Femur (tissue), 1 donor: ENCODE measurements around the gene BCOR.

Experiments used
- DNase-seq: peaks from one replicate; pipeline ENCODE4 v3.0.0-alpha.2; 2017

Gene BCOR

DNA sequence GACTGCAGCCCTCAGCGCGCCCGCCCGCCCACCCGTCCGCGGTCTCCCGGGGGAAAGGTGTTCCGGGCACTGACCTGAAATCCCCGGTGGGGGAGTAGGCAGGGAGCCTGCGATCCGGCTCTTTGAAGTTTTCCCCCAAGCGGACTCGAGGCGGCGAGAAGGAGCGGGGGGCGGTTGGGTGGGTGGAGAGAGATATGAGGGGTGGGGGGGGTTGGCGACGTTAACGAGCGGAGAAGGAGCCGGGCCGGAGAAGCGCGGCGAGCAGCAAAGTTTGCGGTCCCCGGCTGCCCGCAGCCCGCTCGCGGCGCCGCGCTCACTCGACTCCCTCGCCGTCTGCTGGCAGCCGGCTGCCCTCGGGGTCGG lies 636 bp downstream of the BCOR start:
- DNase-seq = no peak

DNA sequence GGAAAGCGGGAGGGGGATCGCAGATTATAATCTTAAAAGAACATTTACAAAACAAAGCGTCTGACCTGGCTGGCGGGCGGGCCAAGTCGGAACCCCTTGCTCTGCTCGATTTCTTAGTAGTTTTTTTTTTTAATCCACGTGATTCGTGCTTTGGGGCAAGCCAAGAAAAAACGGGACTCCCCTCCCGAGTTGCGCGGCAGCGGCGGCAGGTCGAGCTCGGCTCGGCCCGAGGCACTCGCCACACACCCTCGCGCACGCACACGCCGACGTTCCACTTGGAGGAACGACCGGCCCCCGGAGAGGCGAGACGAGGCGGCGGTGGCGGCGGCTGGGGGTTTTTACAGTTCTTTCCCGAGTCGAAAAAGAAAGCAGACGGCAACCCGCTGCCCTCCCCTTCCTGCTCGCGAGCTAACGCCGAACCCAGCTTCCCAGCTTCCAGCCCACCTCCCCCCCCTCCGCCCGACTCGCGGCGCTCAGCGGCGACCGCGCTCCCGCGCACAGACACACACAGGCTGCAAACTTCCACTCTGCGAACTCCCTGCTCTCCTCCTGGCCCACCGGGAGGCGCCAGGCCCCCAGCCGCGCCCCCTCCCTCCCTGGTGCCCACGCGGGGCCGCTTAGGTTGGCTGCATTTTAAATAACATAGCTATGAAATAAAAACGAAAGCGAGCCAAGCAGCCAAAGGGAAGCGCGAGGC lies 1.2 kb downstream of the BCOR start:
- DNase-seq = peak; percentile 69

DNA sequence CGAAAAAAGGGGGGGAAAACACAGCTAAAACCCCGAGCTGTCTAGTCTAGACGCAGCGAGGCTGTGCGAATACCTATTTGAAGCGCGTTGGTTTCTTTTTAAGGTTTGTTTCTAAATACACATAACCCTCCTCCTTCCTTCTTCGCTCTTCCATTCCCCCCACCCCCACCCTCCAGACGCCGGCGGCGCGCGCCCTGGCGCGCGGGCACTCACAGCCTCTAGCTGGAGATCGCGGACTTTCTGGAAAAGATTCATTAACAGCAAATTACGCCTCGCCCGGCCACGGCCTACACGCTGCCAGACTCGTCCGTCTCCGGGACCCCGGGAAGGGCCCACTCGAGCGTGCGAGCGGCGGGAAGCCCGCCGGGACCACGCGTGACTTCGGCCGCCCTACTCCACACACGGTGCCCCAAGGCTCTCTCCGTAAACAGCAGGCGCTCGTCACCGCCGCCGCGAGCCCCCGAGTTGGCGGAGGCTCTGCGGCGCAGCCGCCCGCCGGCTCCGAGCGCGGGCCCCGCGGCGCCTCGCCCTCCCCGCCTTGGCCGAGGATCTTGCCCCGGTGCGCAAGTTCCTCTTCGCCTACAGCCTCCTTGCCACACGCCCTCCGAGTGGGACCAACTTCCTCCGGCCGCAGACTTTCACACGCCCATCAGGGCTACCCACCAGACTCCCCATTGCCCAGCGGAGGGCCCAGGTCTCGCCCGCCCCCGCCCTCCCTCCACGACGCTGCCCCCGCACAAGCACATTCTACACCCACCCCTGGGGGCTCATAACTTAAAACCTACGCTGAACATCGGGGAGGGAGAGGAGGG lies 2.0 kb downstream of the BCOR start:
- DNase-seq = peak; percentile 43

DNA sequence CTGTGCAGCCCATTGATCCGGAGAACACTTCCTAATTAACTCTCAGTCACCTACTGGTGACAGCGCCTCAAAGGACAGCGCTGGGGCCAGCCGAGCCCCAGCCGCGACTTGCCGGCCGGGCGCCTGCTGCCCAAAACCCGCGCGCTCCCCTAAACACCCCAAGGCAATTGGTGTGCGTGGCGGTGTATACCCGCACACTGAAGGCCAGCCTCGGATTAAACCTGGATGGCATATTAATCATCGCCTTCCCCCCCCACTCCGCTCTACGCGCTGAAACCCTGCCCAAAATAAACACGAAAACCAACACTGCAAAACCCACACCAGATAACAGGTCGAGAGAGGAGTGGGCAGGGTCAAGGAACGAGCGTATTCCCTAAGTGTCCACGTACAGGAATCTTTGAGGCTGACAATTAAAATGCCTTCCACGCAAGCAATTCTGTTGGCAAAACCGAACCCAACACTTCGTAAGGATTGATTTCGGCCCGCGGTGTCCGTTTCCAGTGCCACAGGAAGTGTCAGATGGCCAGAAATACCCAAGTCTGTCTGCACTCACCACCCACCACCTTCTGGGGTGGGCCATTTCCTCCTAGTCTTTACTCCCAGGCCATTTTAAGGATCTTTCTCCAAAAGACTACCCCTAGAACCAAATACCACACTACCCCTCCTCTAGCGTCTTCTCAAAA lies 2.7 kb downstream of the BCOR start:
- DNase-seq = peak; percentile 33

DNA sequence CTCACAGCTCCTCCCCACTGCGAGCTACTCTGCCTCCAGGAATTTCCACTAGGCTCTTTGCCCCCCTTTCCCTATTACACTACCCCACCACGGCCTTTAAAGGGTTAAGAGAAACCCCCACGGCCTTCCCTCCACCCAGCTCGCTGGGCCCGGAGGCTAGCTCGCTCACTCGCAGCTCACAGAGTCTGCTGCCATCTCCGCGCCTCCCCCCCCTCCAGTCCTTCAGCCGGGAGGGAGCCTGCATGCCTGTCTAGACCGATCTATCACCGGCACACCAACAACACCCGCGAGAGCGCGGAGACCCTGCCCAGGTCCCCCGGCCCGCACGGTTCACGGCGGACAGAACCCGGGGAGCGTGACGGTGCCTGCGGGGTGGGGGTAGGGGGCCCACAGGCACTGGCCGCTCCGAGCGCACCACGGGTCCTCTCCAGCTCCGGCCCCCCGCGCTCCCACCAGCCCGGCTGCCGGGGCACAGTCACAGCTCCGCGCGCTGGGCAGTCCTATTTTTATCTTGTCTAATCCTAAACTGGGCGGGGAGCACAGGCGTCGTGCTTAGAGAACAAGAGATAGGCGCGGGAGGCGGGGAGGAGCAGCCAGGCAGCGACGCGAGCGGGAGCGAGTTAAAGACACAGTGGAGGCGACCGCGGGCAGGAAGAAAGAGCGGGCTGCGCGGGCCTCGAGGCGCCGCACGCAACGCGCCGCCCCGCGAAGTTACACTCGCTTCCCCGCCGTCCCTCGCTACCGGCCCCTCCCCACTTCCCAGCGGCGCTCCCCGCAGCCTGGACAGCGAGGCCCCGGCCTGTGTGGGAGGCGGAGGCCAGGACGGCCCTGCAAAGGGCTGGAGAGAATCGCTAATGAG lies 3.5 kb downstream of the BCOR start:
- peak; percentile 52 for DNase-seq

DNA sequence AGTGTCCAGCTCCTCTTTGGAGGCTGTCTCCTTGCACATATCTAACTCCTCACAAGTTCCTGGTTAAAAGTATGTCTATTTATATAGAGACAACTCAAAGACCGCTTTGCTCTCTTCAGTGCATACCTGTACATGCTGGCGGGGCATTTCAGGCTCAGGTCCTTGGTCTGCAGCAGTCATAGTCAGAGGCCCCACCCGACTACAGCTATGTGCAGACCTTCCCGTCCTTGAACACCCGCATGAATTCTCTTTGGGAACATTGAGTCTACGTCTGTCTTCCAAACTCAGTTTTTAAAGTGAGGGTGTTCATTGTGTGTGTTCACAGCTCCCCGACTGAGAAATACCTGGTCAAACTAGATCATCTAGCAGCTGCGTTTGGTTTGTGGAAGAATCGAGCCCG lies 4.2 kb downstream of the BCOR start:
- no peak for DNase-seq

DNA sequence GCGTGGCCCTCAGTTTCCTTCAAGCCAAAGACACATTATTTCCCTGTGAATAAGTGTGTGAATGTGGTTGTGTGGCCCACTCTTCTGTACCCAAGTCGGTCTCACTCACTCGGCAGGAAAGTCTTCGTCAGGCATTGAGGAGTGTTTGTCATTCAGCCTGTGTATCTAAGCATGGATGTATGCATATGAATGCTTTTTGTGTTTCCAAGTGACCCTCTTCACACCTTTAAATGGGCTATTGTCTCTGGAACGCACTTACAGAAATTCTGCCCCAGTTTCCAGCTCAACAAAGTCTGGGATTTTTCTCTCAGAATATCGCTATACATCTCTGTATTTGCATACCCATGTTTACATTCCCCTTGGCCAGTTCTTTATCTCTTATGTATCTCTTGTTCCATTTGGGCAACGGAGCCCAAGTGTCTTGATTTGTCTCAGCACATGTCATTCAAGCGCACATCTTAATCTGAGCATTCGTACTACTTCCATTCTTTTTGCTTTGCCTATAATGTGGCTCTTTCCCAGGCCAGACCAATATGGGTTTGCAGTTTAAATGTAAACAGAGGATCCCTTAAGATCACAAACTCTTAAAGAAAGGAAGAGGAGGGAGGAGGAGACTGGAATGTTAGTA lies 4.8 kb downstream of the BCOR start:
- DNase-seq = no peak

DNA sequence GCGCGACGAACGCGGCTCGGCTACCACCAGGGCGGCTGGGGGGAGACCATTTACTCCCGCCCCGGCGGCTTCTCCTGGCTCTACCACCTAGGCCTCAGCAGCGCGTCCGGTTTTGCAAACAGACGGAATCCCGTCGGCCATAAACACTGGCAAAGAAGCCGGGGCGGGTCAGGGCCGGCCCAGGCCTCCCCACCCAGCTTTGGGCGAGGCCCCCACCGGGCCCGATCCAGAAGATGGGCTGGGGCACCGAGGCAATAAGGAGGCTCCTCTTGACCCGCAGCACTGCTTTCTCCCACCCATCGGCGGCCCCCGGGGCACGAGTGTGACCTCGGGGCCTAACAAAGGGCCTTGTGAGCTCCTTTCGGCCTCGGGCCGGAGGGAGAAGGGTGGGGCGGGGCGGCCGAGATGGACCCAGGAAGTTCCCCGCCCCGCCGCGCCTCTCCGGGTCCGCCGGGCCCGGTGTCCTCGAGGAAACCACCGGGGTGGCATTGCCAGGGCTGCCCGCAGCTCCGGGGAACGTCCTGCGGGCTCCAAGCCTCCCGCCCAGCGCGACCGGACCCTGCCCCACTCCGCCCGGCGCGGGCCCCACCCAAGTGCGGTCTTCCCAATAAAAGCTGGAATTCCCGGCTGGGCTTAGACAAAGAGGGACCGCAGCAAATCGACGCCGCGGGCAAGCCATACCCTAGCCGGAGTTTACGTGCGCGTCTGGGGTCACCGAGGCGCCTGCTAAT lies 5.9 kb downstream of the BCOR start:
- no peak for DNase-seq

DNA sequence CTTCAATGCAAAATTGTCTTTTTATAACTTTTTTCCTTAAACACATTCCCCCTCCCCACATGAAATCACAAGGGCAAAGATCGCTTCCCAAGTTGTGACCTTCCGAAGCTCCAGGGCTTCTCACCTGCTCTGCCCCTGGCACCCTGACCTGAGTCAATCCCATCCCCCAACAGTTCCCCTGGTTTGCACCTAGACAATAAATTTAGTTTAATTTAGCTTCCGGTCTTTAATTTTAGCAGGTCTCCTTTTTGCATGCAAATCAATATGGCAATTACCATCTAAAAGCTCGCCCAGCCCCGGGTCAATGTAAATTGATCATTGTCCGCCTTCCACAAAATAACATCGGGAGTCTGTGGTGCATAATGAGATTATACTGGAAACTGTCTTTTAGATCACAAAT lies 6.8 kb downstream of the BCOR start:
- no peak for DNase-seq

DNA sequence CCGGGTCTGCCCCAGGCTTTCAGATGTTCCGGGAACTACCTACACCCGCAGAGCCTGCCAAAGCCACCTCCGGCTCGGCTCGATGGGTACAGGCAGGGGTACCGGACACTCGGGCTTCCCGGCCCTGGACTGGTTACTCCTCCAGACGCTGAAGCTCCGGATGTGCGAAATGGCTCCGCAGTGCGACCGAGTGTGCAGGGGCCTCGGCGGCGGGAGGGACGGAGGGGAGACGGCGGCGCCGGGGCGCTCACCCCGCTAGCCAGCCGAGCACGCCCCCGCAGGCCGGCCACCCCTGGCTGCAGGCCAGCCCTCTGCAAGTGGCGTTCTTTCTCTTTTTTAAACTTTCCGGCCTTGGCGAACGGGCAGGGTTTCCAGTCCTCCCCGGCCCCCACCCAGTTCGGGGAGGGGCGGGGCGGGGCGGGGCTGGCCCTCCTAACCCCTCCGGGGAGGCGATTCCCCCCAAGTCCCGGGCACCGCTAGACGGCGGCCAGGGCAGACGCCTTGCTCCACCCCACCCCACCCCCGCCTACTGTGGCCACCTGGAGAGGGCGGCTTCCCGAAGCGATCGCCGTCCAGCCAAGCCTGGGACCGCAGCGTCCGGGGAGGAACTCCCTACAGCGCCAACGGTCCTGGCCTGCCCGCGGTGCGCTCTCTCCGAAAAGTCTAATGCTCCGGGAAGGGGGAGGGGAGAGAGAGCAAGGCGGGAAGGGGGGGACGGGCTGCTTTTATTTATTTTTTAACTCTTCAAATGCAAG lies 7.5 kb downstream of the BCOR start:
- peak; percentile 65 for DNase-seq

DNA sequence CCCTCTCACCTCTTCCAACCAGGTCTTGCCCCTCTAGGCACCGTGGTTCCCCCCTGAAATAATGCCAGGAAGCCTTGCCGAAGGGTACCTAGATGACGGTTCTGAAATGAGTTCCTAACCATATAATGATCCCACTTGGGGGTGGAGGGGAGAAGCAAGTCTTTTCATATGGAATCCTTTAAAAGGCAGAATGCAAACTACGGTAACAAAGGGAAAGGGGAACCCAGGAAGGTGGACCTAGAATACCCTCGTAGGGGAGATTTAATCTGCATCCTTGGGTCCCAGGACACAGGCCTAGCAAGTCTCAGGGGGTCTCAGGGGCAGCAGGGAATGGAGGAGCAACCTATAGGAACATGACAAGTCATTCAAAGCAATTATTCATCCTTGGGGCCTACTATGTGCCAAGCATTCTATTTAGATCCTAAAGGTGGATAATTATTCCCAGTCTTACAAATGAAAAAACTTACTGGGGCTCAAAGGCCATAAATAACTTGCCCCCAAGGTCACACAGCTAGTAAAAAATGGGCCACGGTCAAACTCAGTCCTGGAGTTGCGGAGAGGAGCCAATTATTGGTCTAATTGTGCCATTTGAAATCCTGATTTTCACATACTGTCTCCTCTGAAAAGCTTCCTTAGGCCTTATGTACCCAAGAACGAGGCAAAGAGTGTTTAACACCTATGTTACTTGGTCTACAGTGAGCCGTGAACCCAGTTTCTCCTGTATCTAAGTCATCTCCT lies 8.8 kb downstream of the BCOR start:
- no peak for DNase-seq

DNA sequence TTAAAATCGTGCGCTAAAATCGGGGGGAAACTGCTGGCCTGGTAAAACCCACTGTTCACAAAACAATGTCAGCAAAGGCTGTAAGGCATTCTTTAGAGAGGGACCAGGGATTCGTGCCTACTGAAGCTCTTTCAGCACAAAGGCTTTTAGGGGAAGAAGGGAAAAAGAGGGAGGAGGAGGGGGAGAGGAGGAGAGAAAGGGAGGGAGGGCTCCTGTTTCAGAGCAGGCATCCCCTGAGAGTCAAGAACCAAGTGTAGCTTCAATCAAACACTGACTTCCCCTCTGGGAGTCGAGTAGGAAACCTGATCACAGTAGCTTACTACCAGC lies 9.5 kb downstream of the BCOR start:
- DNase-seq = no peak

DNA sequence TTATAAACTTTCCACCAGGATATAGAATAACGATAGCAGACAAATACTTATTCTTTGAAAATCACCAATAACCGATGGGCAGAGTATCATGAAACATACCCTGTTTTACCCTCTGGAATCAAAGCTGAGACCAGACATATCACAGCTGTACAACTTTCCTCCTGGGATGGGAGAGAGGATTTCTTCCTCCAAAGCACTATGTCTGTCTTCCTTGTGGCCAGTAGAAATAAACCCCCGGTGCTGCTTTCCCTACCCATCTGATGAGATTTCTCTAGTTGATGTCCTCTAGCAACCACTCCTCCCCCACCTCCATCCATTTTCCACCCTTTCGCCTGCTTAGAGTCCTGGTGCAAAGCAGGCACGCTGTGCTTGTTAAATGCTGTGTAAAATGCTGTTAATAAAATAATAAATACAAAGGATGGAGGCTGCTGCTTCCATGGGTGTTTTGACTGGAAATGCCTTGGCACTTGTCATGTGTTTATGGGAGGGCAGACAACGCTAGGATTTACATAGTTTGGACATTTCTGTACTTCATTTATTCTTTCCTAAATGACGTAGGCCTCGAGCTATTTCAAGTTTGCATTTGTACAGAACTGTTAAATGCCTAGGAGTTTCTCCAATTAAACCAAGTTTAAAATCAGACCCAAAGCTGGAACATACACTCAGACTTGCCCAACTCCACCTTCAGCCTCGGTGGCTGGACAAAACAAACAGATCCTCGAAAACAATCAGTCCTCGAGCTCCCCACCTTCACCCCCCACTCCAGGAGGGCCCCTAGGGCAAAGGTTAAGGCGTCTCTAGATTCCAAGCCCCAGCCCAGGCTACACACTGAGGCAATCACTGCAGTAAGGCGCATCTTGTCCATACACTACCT lies 10.1 kb downstream of the BCOR start:
- DNase-seq = no peak

DNA sequence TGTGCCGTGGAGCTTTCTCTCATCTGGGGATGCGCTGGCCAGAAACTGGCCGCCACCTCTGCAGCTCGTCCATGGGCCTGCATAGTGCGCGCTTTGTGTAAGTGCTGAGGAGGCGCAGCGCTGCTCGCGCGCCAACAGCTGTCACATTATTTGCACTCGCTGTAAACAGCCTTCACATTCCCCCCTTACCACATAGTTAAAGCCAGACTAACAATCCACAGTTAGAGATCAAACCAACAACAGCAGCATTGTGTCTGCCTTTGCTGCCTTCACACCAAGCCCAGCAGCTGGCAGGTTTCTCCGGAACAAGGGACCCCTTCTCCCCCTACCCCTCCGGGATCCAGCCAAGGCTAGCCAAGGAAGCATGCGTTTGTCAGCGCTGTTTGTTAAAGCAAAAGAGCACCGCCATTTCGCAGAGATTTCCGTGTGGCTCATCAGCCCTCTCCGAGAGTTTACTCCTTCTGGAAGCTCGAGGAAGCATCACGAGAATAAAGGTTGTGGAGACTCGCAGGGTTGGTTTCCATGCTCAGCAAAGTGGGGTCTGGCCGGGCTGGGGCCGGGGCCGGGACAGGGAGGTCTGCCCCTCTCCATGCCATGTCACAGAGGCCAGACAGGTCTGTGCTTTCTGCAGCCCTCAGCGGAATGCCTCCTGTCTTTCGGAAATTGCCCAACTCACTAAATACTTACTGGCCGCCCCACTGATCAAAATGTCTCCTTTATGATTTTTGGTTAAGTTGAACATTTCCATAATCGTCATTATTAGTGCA lies 11.0 kb downstream of the BCOR start:
- DNase-seq = peak; percentile 53

DNA sequence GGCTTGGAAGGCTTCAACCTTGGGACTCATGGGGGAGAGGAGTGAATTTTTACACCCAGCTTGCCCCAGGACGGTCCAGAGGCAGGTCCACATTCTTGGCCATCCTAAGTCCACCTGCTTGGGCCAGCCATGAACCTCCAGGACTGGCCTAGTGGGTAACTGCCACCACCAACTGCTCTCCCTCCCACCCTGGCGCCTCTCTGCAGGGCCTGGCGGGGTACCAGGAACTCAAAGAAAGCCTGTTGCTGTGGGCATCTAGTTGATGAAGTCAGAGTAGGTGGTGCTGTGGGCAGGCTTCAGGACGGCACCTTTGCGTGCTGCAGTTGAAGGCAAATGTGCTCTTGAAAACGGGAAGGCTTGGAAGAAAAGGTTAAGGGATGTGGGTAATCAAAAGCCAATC lies 12.0 kb downstream of the BCOR start:
- DNase-seq = peak; percentile 40

DNA sequence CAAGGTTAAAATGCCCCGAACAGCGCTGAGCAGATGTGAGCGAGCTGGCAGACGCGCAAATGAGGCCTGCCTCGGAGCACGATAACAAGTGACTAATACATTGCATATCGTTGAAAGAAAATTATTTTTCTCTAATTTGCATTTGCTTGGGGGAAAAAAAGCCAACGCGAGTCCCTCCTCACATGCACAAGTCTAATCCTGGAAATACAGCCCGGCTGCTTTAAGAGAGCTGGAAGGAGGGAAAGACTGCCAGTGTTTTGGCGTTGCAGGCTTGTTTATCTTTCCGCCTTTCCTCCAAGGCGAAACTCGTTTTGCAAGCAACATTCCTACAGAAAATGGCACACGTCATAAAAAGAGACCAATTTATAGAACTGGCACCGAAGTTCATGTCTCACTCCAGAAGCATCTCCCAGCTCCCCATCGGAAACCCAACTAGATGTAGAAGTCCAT lies 12.6 kb downstream of the BCOR start:
- no peak for DNase-seq

DNA sequence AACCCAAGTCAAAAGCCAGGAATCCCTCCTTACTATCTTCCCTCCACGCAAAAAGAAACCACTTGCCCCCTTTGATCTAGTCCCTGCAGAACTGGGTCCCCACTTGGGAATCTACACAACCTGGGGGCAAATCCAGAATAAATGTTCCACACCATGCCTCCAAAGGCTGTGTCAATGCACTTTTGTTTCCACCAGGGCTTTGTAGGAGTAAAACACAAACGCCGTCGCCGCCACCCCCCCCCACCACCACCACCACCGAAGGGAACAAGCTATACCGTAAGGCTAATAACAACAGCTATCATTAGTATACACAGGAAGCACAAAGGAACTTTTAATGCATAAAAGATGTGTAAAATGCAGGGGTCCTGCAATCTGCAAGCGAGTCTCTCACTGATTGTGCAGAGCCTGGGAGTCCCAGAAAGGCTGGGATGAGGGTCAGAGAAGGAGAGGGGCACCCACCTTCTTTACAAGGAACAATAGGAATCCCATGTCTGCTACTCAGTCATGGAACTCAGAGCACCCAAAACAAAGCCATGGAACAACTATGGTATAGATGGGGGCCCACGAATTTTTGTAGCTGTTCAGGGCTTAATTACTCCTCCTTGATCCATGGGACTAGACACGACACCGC lies 13.2 kb downstream of the BCOR start:
- no peak for DNase-seq

DNA sequence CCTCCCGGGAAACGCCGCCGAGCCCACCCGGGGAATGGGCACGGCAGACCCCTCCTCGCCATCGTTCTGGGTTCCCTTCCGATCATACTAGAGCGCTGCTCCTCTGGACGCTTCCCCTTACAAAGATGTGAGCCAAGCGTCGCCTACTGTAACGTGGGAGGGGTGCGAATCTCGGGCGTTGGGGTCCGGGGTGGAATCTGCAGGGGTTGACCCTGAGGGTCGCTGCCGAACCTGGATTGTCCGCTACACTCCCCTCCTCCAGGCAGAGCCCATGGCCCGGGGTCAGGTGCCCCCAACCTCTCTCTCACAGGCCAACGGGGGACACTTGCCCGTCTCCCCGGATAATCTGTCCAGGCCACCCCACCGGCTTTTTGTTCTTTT lies 13.8 kb downstream of the BCOR start:
- DNase-seq = no peak
